ENCODE data around the gene ARCN1.

- TF ChIP-seq, protein P1, sequence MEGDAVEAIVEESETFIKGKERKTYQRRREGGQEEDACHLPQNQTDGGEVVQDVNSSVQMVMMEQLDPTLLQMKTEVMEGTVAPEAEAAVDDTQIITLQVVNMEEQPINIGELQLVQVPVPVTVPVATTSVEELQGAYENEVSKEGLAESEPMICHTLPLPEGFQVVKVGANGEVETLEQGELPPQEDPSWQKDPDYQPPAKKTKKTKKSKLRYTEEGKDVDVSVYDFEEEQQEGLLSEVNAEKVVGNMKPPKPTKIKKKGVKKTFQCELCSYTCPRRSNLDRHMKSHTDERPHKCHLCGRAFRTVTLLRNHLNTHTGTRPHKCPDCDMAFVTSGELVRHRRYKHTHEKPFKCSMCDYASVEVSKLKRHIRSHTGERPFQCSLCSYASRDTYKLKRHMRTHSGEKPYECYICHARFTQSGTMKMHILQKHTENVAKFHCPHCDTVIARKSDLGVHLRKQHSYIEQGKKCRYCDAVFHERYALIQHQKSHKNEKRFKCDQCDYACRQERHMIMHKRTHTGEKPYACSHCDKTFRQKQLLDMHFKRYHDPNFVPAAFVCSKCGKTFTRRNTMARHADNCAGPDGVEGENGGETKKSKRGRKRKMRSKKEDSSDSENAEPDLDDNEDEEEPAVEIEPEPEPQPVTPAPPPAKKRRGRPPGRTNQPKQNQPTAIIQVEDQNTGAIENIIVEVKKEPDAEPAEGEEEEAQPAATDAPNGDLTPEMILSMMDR (IDR thresholded peaks at IDR 0.05 in 8 of 11, conservative IDR thresholded peaks at IDR 0.05 in 3 of 11), result no peak
- TF ChIP-seq POLR2A (IDR thresholded peaks at IDR 0.05), result no peak
- no peak for TF ChIP-seq POLR2AphosphoS5 (IDR thresholded peaks at IDR 0.05)
Observed at GRCh38 chr11:118532852-118533768, 39.1 kb upstream of the ARCN1 start.

All from spleen (tissue), 7 donors.